ENCODE results near the gene PHF14. TPM values are rescaled to one million over a fixed set of nuclear protein-coding genes. Genes with fewer than 3 reads are reported as not detected.

Gene PHF14
- total and polyA plus RNA-seq, 2 donors (not counting 1 experiment from before 2014, with no cell fraction given) = 9.6 to 43.7 TPM

DNA sequence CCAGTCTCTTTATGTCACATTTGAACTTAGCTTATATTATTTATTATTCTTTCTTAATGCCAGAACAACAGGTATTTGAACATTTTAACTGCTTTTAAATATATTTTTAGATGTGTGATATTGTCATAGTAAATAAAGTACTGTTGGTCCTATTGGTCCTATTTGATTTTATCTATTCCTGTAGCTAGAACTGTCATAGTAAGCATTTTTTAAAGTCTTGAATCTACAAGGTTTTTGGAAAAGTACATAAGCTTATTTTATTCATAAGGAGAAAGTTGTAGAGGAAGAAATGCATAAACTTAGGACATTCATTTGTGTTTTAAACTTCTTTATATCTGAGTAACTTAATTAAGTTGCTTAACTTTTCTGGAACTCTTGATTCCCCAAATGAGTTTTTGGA lies 136.0 kb downstream of the PHF14 start:
- Histone ChIP-seq H3K9me3 (ENCODE audit: control extremely low read depth in 1 of 3, control insufficient read depth in 2 of 3, insufficient read depth in 1 of 3, low read length in 2 of 3) (no peaks in the 10 kb centered on the region), H3K27ac (ENCODE audit: low read length in 2 of 2) (no peak overlapping the region), H4K20me1 (ENCODE audit: control insufficient read depth, insufficient read depth, low read length, poor library complexity, severe bottlenecking) (no peaks in the 10 kb centered on the region), H2AFZ (ENCODE audit: insufficient read depth, low read depth, low read length, poor library complexity, severe bottlenecking) (no peak overlapping the region), H3K36me3 (replicated peaks in 1 of 2; ENCODE audit: control extremely low read depth in 1 of 2, control insufficient read depth in 1 of 2, extremely low read depth in 1 of 2, insufficient read depth in 2 of 2, low read length in 1 of 2) (peaks cover 0 to 4% of the 10 kb centered on the region in 2 experiments), H3K4me3 (ENCODE audit: control extremely low read depth in 1 of 5, extremely low read depth in 1 of 5, insufficient read depth in 1 of 5, low read depth in 2 of 5, low read length in 4 of 5) (no peak overlapping the region), H3K27me3 (replicated peaks in 1 of 4; ENCODE audit: control extremely low read depth in 1 of 4, control insufficient read depth in 3 of 4, insufficient read depth in 4 of 4, low read length in 3 of 4) (no peaks in the 10 kb centered on the region), H3K4me1 (ENCODE audit: control insufficient read depth in 2 of 2, insufficient read depth in 2 of 2, low read length in 2 of 2) (no peaks in the 10 kb centered on the region), H3K79me2 (ENCODE audit: control insufficient read depth, insufficient read depth, low read length) (no peaks in the 10 kb centered on the region), H3K4me2 (replicated peaks; ENCODE audit: low read depth, low read length, poor library complexity, severe bottlenecking) (no peak overlapping the region), H3K9ac (ENCODE audit: low read length) (no peak overlapping the region)
- intact Hi-C loops (cut with micrococcal nuclease) = no loop called here
- H3K9me3 Mint-ChIP-seq (ENCODE audit: insufficient read depth) = no peaks in the 10 kb centered on the region
- H3K27me3 Mint-ChIP-seq = no peaks in the 10 kb centered on the region
- peaks cover under 1% of the 10 kb centered on the region for H3K4me1 Mint-ChIP-seq
- ChIA-PET CTCF (no interaction called here), POLR2A (no interaction called here)
- no peak for DNase-seq
- ATAC-seq (ENCODE audit: low read depth) = no peak
- H3K27ac Mint-ChIP-seq = no peak overlapping the region
- no peak overlapping the region for H3K4me3 Mint-ChIP-seq
- TF ChIP-seq, protein P1, sequence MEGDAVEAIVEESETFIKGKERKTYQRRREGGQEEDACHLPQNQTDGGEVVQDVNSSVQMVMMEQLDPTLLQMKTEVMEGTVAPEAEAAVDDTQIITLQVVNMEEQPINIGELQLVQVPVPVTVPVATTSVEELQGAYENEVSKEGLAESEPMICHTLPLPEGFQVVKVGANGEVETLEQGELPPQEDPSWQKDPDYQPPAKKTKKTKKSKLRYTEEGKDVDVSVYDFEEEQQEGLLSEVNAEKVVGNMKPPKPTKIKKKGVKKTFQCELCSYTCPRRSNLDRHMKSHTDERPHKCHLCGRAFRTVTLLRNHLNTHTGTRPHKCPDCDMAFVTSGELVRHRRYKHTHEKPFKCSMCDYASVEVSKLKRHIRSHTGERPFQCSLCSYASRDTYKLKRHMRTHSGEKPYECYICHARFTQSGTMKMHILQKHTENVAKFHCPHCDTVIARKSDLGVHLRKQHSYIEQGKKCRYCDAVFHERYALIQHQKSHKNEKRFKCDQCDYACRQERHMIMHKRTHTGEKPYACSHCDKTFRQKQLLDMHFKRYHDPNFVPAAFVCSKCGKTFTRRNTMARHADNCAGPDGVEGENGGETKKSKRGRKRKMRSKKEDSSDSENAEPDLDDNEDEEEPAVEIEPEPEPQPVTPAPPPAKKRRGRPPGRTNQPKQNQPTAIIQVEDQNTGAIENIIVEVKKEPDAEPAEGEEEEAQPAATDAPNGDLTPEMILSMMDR (IDR thresholded peaks at IDR 0.05) = no peak
- no peak for TF ChIP-seq EZH2 (IDR thresholded peaks at IDR 0.05; ENCODE audit: borderline replicate concordance, insufficient read depth, low read depth, low read length, poor library complexity, severe bottlenecking)

DNA sequence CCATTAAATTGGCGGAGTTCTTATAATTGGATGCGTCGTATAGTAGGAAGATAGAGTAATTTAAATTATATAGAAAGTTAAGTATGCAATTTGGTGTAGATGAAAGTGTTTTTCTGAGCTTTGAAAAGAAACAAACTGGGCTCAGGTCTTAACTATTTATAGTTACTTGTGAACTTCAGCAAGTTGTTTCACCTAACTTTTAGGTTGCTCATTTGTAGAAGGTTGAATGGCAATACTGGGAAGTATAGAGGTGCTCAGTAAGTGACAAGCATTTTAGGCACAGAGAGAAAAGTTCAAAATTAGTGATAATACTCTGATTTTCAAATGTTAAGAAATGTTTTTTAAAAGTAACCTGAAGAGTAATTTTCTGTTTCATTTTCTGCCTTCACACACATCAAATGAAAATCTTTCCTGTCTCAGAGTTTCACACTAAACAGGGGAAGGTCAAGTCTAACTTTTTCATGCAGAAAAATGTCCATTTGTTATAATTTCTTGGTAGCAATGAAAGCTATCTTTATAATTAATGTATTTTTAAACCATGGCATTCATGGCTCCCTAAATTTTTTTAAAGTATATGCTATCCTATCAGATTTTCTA lies 146.5 kb downstream of the PHF14 start:
- H3K4me3 Mint-ChIP-seq = no peak overlapping the region
- Histone ChIP-seq H3K9ac (ENCODE audit: low read length) (no peak overlapping the region), H3K4me3 (ENCODE audit: control extremely low read depth in 1 of 5, extremely low read depth in 1 of 5, insufficient read depth in 1 of 5, low read depth in 2 of 5, low read length in 4 of 5) (no peak overlapping the region), H3K9me3 (ENCODE audit: control extremely low read depth in 1 of 3, control insufficient read depth in 2 of 3, insufficient read depth in 1 of 3, low read length in 2 of 3) (no peaks in the 10 kb centered on the region), H3K79me2 (ENCODE audit: control insufficient read depth, insufficient read depth, low read length) (no peaks in the 10 kb centered on the region), H3K36me3 (replicated peaks in 1 of 2; ENCODE audit: control extremely low read depth in 1 of 2, control insufficient read depth in 1 of 2, extremely low read depth in 1 of 2, insufficient read depth in 2 of 2, low read length in 1 of 2) (peaks cover 5 to 13% of the 10 kb centered on the region in 2 experiments), H3K27me3 (replicated peaks in 1 of 4; ENCODE audit: control extremely low read depth in 1 of 4, control insufficient read depth in 3 of 4, insufficient read depth in 4 of 4, low read length in 3 of 4) (no peaks in the 10 kb centered on the region), H3K27ac (ENCODE audit: low read length in 2 of 2) (no peak overlapping the region), H2AFZ (ENCODE audit: insufficient read depth, low read depth, low read length, poor library complexity, severe bottlenecking) (no peak overlapping the region), H3K4me2 (replicated peaks; ENCODE audit: low read depth, low read length, poor library complexity, severe bottlenecking) (no peak overlapping the region), H4K20me1 (ENCODE audit: control insufficient read depth, insufficient read depth, low read length, poor library complexity, severe bottlenecking) (no peaks in the 10 kb centered on the region), H3K4me1 (ENCODE audit: control insufficient read depth in 2 of 2, insufficient read depth in 2 of 2, low read length in 2 of 2) (no peaks in the 10 kb centered on the region)
- no peak for ATAC-seq (ENCODE audit: low read depth)
- ChIA-PET POLR2A (no interaction called here), CTCF (no interaction called here)
- TF ChIP-seq, protein P1 (IDR thresholded peaks at IDR 0.05) = no peak
- no peak for TF ChIP-seq EZH2 (IDR thresholded peaks at IDR 0.05; ENCODE audit: borderline replicate concordance, insufficient read depth, low read depth, low read length, poor library complexity, severe bottlenecking)
- intact Hi-C loops (cut with micrococcal nuclease) = no loop called here
- H3K27me3 Mint-ChIP-seq = no peaks in the 10 kb centered on the region
- DNase-seq = no peak
- no peak overlapping the region for H3K27ac Mint-ChIP-seq
- H3K4me1 Mint-ChIP-seq = no peaks in the 10 kb centered on the region
- H3K9me3 Mint-ChIP-seq (ENCODE audit: insufficient read depth) = no peaks in the 10 kb centered on the region
- WGBS (ENCODE audit: insufficient coverage) = no CpG with 5 or more reads among the region's 3 CpGs
